Amniotic stem cell (primary cell): ENCODE results near the gene SLC44A2.

ENCODE experiments used
- DNase-seq: peaks from one replicate; lab custom pipeline; 2025; lab: John Stamatoyannopoulos, UW

The SLC44A2 gene

GRCh38 chr19:10682397-10683063 lies 57.2 kb downstream of the SLC44A2 start:
- no peak for DNase-seq

- DNase-seq = no peak
Measured at GRCh38 chr19:10683064-10683426, 57.7 kb downstream of the SLC44A2 start.

- DNase-seq = no peak
Measured at GRCh38 chr19:10683582-10683981, 58.2 kb downstream of the SLC44A2 start.

GRCh38 chr19:10685210-10685609 lies 59.9 kb downstream of the SLC44A2 start:
- DNase-seq = no peak

- no peak for DNase-seq
Measured at GRCh38 chr19:10686193-10686592, 60.8 kb downstream of the SLC44A2 start.

GRCh38 chr19:10686661-10687517 lies 61.5 kb downstream of the SLC44A2 start:
- DNase-seq = no peak

- DNase-seq = no peak
Measured at GRCh38 chr19:10687518-10688288, 62.4 kb downstream of the SLC44A2 start.

GRCh38 chr19:10688545-10689280 lies 63.4 kb downstream of the SLC44A2 start:
- DNase-seq = no peak

GRCh38 chr19:10690341-10690781 lies 65.0 kb downstream of the SLC44A2 start:
- no peak for DNase-seq

GRCh38 chr19:10691178-10691881 lies 66.0 kb downstream of the SLC44A2 start:
- no peak for DNase-seq

- no peak for DNase-seq
Measured at GRCh38 chr19:10691883-10692282, 66.5 kb downstream of the SLC44A2 start.

- DNase-seq = no peak
Measured at GRCh38 chr19:10692673-10693264, 67.4 kb downstream of the SLC44A2 start.
